Measurements from ENCODE around the gene SSTR3.

Gene SSTR3

GRCh38 chr22:37198258-37199102 lies 13.8 kb downstream of the SSTR3 start:
- TF ChIP-seq POLR2A (IDR thresholded peaks at IDR 0.05; ENCODE audit: extremely low read depth, insufficient read length): no peak
- peak; percentile 63 for TF ChIP-seq CTCF (IDR thresholded peaks at IDR 0.05; ENCODE audit: low read depth, low read length)
- TF ChIP-seq MAX (IDR thresholded peaks at IDR 0.05; ENCODE audit: low read depth, low read length): no peak
- peak overlapping the region; percentile 74 for H3K4me3 ChIP-seq (ENCODE audit: low read depth, low read length)
- DNase-seq (ENCODE audit: low read depth): peak; percentile 88

DNA sequence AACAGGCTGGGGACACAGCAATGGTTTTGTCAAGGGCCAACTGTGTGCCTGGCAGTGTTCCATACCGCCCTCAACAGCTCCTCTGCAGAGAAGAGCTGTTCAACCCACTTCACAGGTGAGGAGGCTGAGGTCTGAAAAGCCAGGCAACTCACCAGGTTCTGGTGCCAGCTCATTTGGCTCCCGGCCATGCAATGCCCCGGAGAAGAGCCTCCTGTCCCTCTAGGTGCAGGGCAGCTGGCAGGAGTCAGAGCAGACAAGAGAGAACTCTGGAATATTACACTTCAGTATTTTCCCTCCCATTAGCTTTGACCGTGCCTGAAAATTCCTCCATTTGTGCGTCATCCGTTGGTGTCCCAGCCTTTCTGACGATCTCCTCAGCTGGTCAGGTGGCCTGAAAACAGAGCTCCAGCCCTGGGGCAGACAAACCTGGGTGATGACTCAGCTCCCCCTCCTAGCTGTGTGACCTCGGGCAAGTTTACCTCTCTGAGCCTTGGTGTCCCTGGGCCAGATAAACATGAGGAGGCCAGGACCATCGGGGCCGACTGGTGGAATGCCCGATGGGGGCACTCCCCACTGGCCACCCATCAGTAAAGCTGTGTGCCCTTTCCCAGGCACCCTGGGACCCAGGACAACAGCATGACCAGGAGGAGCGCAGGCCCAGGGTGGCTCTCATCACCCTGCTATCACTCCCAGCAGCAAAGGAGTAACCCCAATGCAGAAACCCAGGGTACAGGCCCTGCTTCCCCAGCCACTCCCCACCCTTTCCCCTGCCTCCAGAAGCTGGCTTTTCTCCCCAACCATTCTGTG lies 14.6 kb downstream of the SSTR3 start:
- no peak for DNase-seq (ENCODE audit: low read depth)
- H3K4me3 ChIP-seq (ENCODE audit: low read depth, low read length): peak overlapping the region; percentile 60
- TF ChIP-seq MAX (IDR thresholded peaks at IDR 0.05; ENCODE audit: low read depth, low read length) (no peak), MYC (IDR thresholded peaks at IDR 0.05; ENCODE audit: low read depth, low read length) (no peak), CTCF (IDR thresholded peaks at IDR 0.05; ENCODE audit: low read depth, low read length) (no peak), POLR2A (IDR thresholded peaks at IDR 0.05; ENCODE audit: extremely low read depth, insufficient read length) (no peak)

DNA sequence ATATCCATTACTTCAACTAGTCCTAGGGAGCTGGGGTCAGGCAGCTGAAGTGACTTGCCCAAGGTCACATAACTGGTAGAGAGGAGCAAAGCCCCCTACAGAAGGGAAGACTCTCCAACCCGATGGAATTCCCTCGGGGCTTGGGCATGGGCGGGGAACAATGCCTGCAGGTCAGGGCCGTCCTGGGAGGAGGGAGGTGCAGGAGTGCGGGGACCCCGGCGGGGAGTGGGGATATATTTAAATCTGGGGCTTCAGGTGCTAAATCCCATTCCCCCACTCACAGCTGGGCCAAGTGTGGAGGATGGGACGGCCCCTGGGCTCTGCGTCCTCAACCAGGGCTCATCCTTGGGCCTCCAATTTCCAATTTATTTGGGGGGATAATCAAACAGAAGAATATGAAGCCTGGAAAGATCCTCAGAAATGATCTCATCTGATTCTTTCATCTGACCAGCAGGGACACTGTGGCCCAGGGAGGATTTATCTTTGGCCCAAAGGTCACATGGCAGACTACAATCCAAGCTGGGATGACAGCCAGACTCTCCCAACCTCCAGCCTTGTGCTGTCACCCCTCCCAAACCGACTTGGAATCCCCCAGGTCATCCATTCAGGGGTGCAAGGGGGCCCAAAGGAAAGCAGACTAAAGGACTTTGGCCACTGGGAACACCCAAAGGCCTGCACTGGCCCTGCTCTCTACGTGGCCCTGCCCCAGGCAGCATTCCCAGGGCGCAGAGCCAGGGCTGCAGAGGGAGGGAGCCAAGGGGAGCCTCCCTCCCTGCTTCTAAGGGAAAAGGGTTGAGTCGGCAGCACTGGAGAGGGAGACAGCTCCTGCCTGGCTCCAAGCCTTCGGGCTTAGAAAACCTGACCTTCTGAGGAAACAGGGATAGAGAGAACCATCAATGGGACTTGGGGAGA lies 15.5 kb downstream of the SSTR3 start:
- no peak for TF ChIP-seq CTCF (IDR thresholded peaks at IDR 0.05; ENCODE audit: low read depth, low read length)
- TF ChIP-seq MAX (IDR thresholded peaks at IDR 0.05; ENCODE audit: low read depth, low read length): no peak
- no peak for TF ChIP-seq POLR2A (IDR thresholded peaks at IDR 0.05; ENCODE audit: extremely low read depth, insufficient read length)
- no peak for TF ChIP-seq MYC (IDR thresholded peaks at IDR 0.05; ENCODE audit: low read depth, low read length)
- no peak for DNase-seq (ENCODE audit: low read depth)
- no peak overlapping the region for H3K4me3 ChIP-seq (ENCODE audit: low read depth, low read length)

- no peak for DNase-seq (ENCODE audit: low read depth)
- no peak overlapping the region for H3K4me3 ChIP-seq (ENCODE audit: low read depth, low read length)
- TF ChIP-seq CTCF (IDR thresholded peaks at IDR 0.05; ENCODE audit: low read depth, low read length) (no peak), MYC (IDR thresholded peaks at IDR 0.05; ENCODE audit: low read depth, low read length) (no peak), POLR2A (IDR thresholded peaks at IDR 0.05; ENCODE audit: extremely low read depth, insufficient read length) (no peak), MAX (IDR thresholded peaks at IDR 0.05; ENCODE audit: low read depth, low read length) (no peak)
These were observed 16.4 kb downstream of the SSTR3 start for GRCh38 chr22:37195921-37196320.

- no peak for TF ChIP-seq POLR2A (IDR thresholded peaks at IDR 0.05; ENCODE audit: extremely low read depth, insufficient read length)
- no peak for TF ChIP-seq CTCF (IDR thresholded peaks at IDR 0.05; ENCODE audit: low read depth, low read length)
- no peak for TF ChIP-seq MAX (IDR thresholded peaks at IDR 0.05; ENCODE audit: low read depth, low read length)
- no peak for TF ChIP-seq MYC (IDR thresholded peaks at IDR 0.05; ENCODE audit: low read depth, low read length)
- no peak for DNase-seq (ENCODE audit: low read depth)
- H3K4me3 ChIP-seq (ENCODE audit: low read depth, low read length): no peak overlapping the region
These were observed 17.5 kb downstream of the SSTR3 start for GRCh38 chr22:37194750-37195149.

Measured in NB4 (cell line).